Measurements from ENCODE around the gene KIF22. TPM values are rescaled to one million over a fixed set of nuclear protein-coding genes. Genes with fewer than 3 reads are reported as not detected.

KIF22 gene
- polyA plus RNA-seq, 2 of the 4 experiments (the other 2 are of a cell fraction), result 64.3 to 73.7 TPM

- no peak for TF ChIP-seq GATA3 (IDR thresholded peaks at IDR 0.05; ENCODE audit: borderline replicate concordance)
Observed at GRCh38 chr16:29842732-29843346, 52.3 kb downstream of the KIF22 start (continued).

GRCh38 chr16:29843931-29844330, 53.4 kb downstream of the KIF22 start:
- WGBS (ENCODE audit: missing lambda C conversion rate), result 91% methylated on average over 8 of the region's 8 CpGs
- H3K4me1 ChIP-seq, result no peaks in the 10 kb centered on the region
- FAIRE-seq (no peak), ATAC-seq (no peak), DNase-seq (ENCODE audit: low read depth in 1 of 2, low spot score in 1 of 2) (no peak)
- H3K9me3 ChIP-seq, result no peaks in the 10 kb centered on the region
- no peak overlapping the region for H3K27ac ChIP-seq
- no peak overlapping the region for H3K4me3 ChIP-seq
- ChIA-PET CTCF (interaction anchor here (0.6 to 26.2 kb wide), 4 partner anchors 9 to 26 kb away, joined by 3 to 568 read pairs (median 4); partner anchors contain the start of genes MAZ, MVP, PAGR1 and PRRT2), POLR2A (no interaction called here)
- TF ChIP-seq RAD21 (conservative IDR thresholded peaks at IDR 0.05 in 1 of 2, IDR thresholded peaks at IDR 0.05 in 1 of 2) (no peak), HOXB13 (CRISPR knock-in tag; IDR thresholded peaks at IDR 0.05; ENCODE audit: low read depth) (no peak), PHF8 (IDR thresholded peaks at IDR 0.05; ENCODE audit: borderline replicate concordance, low read depth) (no peak), KDM5A (IDR thresholded peaks at IDR 0.05) (no peak), HMGXB4 (CRISPR knock-in tag; IDR thresholded peaks at IDR 0.05; ENCODE audit: borderline replicate concordance) (no peak), ZNF302 (CRISPR knock-in tag; IDR thresholded peaks at IDR 0.05) (no peak)
- TF ChIP-seq, protein P1, sequence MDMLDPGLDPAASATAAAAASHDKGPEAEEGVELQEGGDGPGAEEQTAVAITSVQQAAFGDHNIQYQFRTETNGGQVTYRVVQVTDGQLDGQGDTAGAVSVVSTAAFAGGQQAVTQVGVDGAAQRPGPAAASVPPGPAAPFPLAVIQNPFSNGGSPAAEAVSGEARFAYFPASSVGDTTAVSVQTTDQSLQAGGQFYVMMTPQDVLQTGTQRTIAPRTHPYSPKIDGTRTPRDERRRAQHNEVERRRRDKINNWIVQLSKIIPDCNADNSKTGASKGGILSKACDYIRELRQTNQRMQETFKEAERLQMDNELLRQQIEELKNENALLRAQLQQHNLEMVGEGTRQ (IDR thresholded peaks at IDR 0.05), result no peak
- no peak overlapping the region for H3K4me2 ChIP-seq

- TF ChIP-seq CEBPB (IDR thresholded peaks at IDR 0.05) (no peak), TP53 (CRISPR knock-in tag; IDR thresholded peaks at IDR 0.05) (no peak), REST (IDR thresholded peaks at IDR 0.05) (no peak), KDM5A (IDR thresholded peaks at IDR 0.05) (no peak)
- DNase-seq (ENCODE audit: low read depth in 1 of 2, low spot score in 1 of 2) (no peak), FAIRE-seq (no peak), ATAC-seq (no peak)
- Histone ChIP-seq H3K4me3 (no peak overlapping the region), H3K4me1 (no peaks in the 10 kb centered on the region), H3K4me2 (no peak overlapping the region), H3K27ac (no peak overlapping the region), H3K9me3 (no peaks in the 10 kb centered on the region)
- WGBS (ENCODE audit: missing lambda C conversion rate), result 88% methylated on average over 27 of the region's 28 CpGs
- POLR2A ChIA-PET, result interaction anchor here (0.8 kb wide), 1 partner anchor 11 kb away, joined by 3 read pairs; no protein-coding TSS in a partner anchor
- CTCF ChIA-PET, result interaction anchor here (1.1 to 26.2 kb wide), 3 partner anchors 26 to 178 kb away, joined by 3 to 568 read pairs (median 4); partner anchors contain the start of genes MAZ, MVP, PAGR1 and PRRT2
Observed at GRCh38 chr16:29844575-29845331, 54.2 kb downstream of the KIF22 start.
